K562 (cell line): ENCODE measurements around the gene GRAMD4. TPM values are rescaled to one million over a fixed set of nuclear protein-coding genes. Genes with fewer than 3 reads are reported as not detected.
A peak's percentile ranks its signal among the peaks of the same experiment; 100 is the strongest.

Experiments used
- ATAC-seq: fragments of 200-7000 bp; cut with Tn5 transposase; 3 replicates; pipeline ENCODE4 v1.9.1; 2020; ENCODE audit warnings: moderate library complexity
- BruUV-seq: library from RNA; stranded (reverse); fragments of 400-500 nt; replicated peaks from 2 replicates; lab custom pipeline; 2021; lab: Mats Ljungman, UMichigan
- CTCF ChIA-PET: fragments of 300-600 bp; formaldehyde crosslinking; extraction: SDS; loops from one replicate; lab custom pipeline; 2021; ENCODE audit warnings: low intra/inter-chr PET ratio; lab: Yijun Ruan, JAX
- POLR2A ChIA-PET: fragments of 300-600, 350-650 bp; sonication (Branson Sonifier 250); formaldehyde crosslinking; extraction: SDS; loops from one replicate; lab custom pipeline; 2021; ENCODE audit warnings: antibody characterized with exemption, inconsistent platforms; lab: Yijun Ruan, JAX
- DNase-seq, 4 experiments: peaks; one replicate each; pipeline versions ENCODE4 v3.0.0 to v3.0.0-alpha.2; 2011 to 2018; ENCODE audit warnings: low spot score in 3 of 4, mixed read lengths in 3 of 4; ENCODE audit errors: extremely low read depth in 1 of 4
- FAIRE-seq: peaks from 2 replicates; lab custom pipeline; 2011; peaks lifted over from hg19 to GRCh38; lab: Jason Lieb, UNC
- H2AFZ ChIP-seq: 2 replicates; pipeline ENCODE4 v1.6.0; 2011; ENCODE audit warnings: low read depth, low read length, control low read depth, inconsistent platforms
- H3K27ac ChIP-seq: fragments of 200-600 bp; 3 replicates; pipeline ENCODE4 v1.8.0; 2011; ENCODE audit warnings: low read depth, mild to moderate bottlenecking, control low read depth, inconsistent platforms, low read length, moderate library complexity, mixed read lengths; ENCODE audit errors: extremely low read depth
- H3K27me3 ChIP-seq, 2 experiments: fragments of 300-600 bp in 1 of 2; 2 replicates in 1 of 2; 3 replicates in 1 of 2; pipeline versions ENCODE4 v1.6.0 to v1.8.0; 2011; ENCODE audit warnings: inconsistent platforms in 2 of 2, low read length in 2 of 2, mild to moderate bottlenecking in 1 of 2, mixed read lengths in 1 of 2, moderate library complexity in 1 of 2; ENCODE audit not compliant: control insufficient read depth in 2 of 2, insufficient read depth in 2 of 2
- H3K36me3 ChIP-seq: fragments of 300-600 bp; 3 replicates; pipeline ENCODE4 v1.8.0; 2011; ENCODE audit warnings: mild to moderate bottlenecking, low read length, inconsistent platforms; ENCODE audit not compliant: control insufficient read depth, insufficient read depth
- H3K4me1 ChIP-seq, 2 experiments: fragments of 200-600 bp in 1 of 2; replicated peaks in 1 of 2; 2 replicates in 1 of 2; 3 replicates in 1 of 2; pipeline versions ENCODE4 v1.5.1 to v1.8.0; 2011; ENCODE audit warnings: inconsistent platforms in 2 of 2, low read length in 2 of 2, mild to moderate bottlenecking in 1 of 2, mixed read lengths in 1 of 2, moderate library complexity in 1 of 2; ENCODE audit not compliant: control insufficient read depth in 2 of 2, insufficient read depth in 2 of 2
- H3K4me2 ChIP-seq: 2 replicates; pipeline ENCODE4 v1.6.1; 2011; ENCODE audit warnings: low read length, control low read depth, inconsistent platforms, mixed read lengths; ENCODE audit not compliant: insufficient read depth
- H3K4me3 ChIP-seq: fragments of 200-600 bp; sonication (generic), shearing (Covaris generic); 2 replicates; pipeline ENCODE4 v1.5.1; 2016; ENCODE audit warnings: control low read depth, inconsistent platforms
- H3K79me2 ChIP-seq: fragments of 200-600 bp; 3 replicates; pipeline ENCODE4 v1.8.0; 2011; ENCODE audit warnings: low read length, inconsistent platforms; ENCODE audit not compliant: control insufficient read depth, insufficient read depth
- H3K9ac ChIP-seq, 2 experiments: 2 replicates each; pipeline versions ENCODE4 v1.6.0 to v1.6.1; 2011; ENCODE audit warnings: low read depth in 2 of 2, low read length in 2 of 2, control low read depth in 1 of 2, inconsistent platforms in 1 of 2, mild to moderate bottlenecking in 1 of 2, mixed read lengths in 1 of 2; ENCODE audit not compliant: insufficient read depth in 1 of 2
- H3K9me1 ChIP-seq: one replicate; pipeline ENCODE4 v1.6.0; 2011; ENCODE audit warnings: inconsistent platforms, mild to moderate bottlenecking, low read length, moderate library complexity; ENCODE audit not compliant: control insufficient read depth, insufficient read depth
- H3K9me3 ChIP-seq: replicated peaks from 2 replicates; pipeline ENCODE4 v1.5.1; 2011; ENCODE audit warnings: low read depth, low read length, inconsistent platforms; ENCODE audit not compliant: control insufficient read depth, insufficient read depth
- H4K20me1 ChIP-seq: replicated peaks from 2 replicates; pipeline ENCODE4 v1.6.1; 2011; ENCODE audit warnings: low read length, inconsistent platforms, mixed read lengths; ENCODE audit not compliant: control insufficient read depth, insufficient read depth
- FOXP1 ChIP-seq: sonication (generic); formaldehyde crosslinking; IDR thresholded peaks from 2 replicates; pipeline ENCODE4 v1.8.0; 2022; ENCODE audit warnings: mild to moderate bottlenecking, missing genetic modification reagents
- HDAC3 ChIP-seq: fragments of 450-650 bp; IDR thresholded peaks from 2 replicates; pipeline ENCODE4 v1.6.1; 2018; ENCODE audit warnings: borderline replicate concordance, mild to moderate bottlenecking, moderate library complexity; ENCODE audit not compliant: partially characterized antibody
- MYC ChIP-seq, 2 experiments: fragments of 250-450 bp in 1 of 2; sonication (Bioruptor Pico) in 1 of 2; IDR thresholded peaks; 2 replicates each; pipeline versions ENCODE4 v1.5.1 to v1.6.1; 2012 to 2021; ENCODE audit warnings: low read depth in 2 of 2, borderline replicate concordance in 1 of 2, improper control_type of control experiment in 1 of 2, low read length in 1 of 2, mild to moderate bottlenecking in 1 of 2, moderate library complexity in 1 of 2
- POLR2G ChIP-seq: fragments of 200-400 bp; formaldehyde crosslinking; IDR thresholded peaks from 2 replicates; pipeline ENCODE4 v1.6.1; 2017; ENCODE audit warnings: low read depth, mild to moderate bottlenecking, antibody characterized with exemption, low read length, moderate library complexity
- SMARCC2 ChIP-seq: fragments of 450-650 bp; IDR thresholded peaks from 2 replicates; pipeline ENCODE4 v1.6.1; 2017; ENCODE audit warnings: antibody characterized with exemption, moderate library complexity, mild to moderate bottlenecking, low read depth
- TFAM ChIP-seq: fragments of 250-450 bp; sonication (Bioruptor Pico); conservative IDR thresholded peaks from 2 replicates; pipeline ENCODE4 v1.5.0; 2021; ENCODE audit warnings: mild to moderate bottlenecking, moderate library complexity
- ZNF263 ChIP-seq: sonication (generic); formaldehyde crosslinking; IDR thresholded peaks from 2 replicates; pipeline ENCODE4 v1.8.0; 2022; ENCODE audit warnings: mild to moderate bottlenecking, missing genetic modification reagents, borderline replicate concordance
- ZNF668 ChIP-seq: fragments of 250-450 bp; sonication (Bioruptor Pico); IDR thresholded peaks from 2 replicates; pipeline ENCODE4 v1.8.0; 2022; ENCODE audit warnings: mild to moderate bottlenecking, inconsistent platforms
- WGBS: fragments of 100-300 bp; shearing (Covaris generic); methylation state at CpG from one replicate; pipeline ENCODE4 v1.1.6; 2016; ENCODE audit warnings: low coverage, mixed read lengths; ENCODE audit not compliant: insufficient coverage; ENCODE audit errors: missing lambda C conversion rate; 5-methylcytosine and 5-hydroxymethylcytosine counted together
- in situ Hi-C: fragments of 300-500 bp; cut with MboI; formaldehyde crosslinking; loops from 4 replicates; pipeline ENCODE4 v1.15.0; 2018; ENCODE audit warnings: inconsistent platforms, mixed read lengths
- intact Hi-C: fragments of 100-400 bp; cut with micrococcal nuclease; formaldehyde crosslinking; loops from 2 replicates; pipeline ENCODE4 v1.14.2; 2022
- polyA plus RNA-seq, 8 experiments: library from polyadenylated mRNA; depleted of rRNA in 4 of 8; stranded (reverse) in 5 of 8; unstranded in 3 of 8; fragments of >200 nt; fragmentation: Nextera tagmentation in 2 of 8; fragmentation: Illumina TruSeq in 1 of 8; extraction: Ambion mirVana in 2 of 8; extraction: Trizol in 1 of 8; gene quantifications; 2 replicates each; pipeline versions ENCODE4 v1.2.1 to v1.2.3, GENCODE V29; 2011 to 2014; ENCODE audit warnings: inconsistent platforms in 1 of 8, missing spikeins in 1 of 8
- total RNA-seq, 7 experiments: library from RNA; depleted of rRNA in 6 of 7; stranded (reverse); fragments of >200 nt in 6 of 7; fragmentation: Illumina TruSeq in 2 of 7; extraction: Trizol in 2 of 7; gene quantifications; 2 replicates each; pipeline versions ENCODE4 v1.2.1 to v1.2.3, GENCODE V29; 2011 to 2021; ENCODE audit warnings: low replicate concordance in 1 of 7
- TF ChIP-seq, protein P1 (sequence below): sonication (generic); formaldehyde crosslinking; IDR thresholded peaks from 2 replicates; pipeline ENCODE4 v1.8.1; 2023; ENCODE audit warnings: mild to moderate bottlenecking, missing genetic modification reagents

The GRAMD4 gene
- total and polyA plus RNA-seq, 9 of the 15 experiments (the other 6 are each of a cell fraction or from before 2014, with no cell fraction given): 0.18 to 44.8 (median 18.6) TPM

DNA sequence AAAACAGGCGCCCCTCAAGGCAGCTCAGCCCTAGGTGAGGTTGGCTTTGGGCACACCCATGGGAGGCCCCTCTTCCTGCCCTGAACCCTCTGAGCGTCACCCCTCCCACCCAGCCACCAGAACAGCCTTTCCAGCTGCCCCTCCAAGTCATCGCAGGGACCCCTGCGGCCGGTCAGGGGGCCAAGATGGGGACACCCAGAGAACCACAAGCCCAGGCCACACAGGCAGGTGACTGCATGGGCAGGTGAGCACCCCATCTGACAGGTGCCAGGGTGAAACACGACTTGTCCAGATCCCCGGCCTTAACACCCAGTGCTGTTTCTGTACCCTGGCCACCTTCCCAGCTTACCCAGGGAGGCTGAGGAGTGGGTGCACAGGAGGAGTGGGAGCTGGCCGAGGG lies 24.6 kb upstream of the GRAMD4 start:
- no peak for ATAC-seq
- H3K9me1 ChIP-seq: no peaks in the 10 kb centered on the region
- DNase-seq: no peak
- no peaks in the 10 kb centered on the region for H4K20me1 ChIP-seq
- peaks cover 47% of the 10 kb centered on the region for H3K79me2 ChIP-seq
- no peak overlapping the region for H3K4me3 ChIP-seq
- no peak for TF ChIP-seq SMARCC2
- TF ChIP-seq POLR2G: peak; percentile 17; the same call in 1 of the 2 replicates
- TF ChIP-seq, all 486 proteins: peak for 1
- Histone ChIP-seq H3K36me3 (no peaks in the 10 kb centered on the region), H3K4me1 (peaks cover 11 to 42% of the 10 kb centered on the region in 2 experiments; a peak in 4 of 5 replicates), H3K27ac (no peak overlapping the region), H3K27me3 (no peaks in the 10 kb centered on the region), H3K4me2 (no peak overlapping the region), H2AFZ (no peak overlapping the region), H3K9me3 (no peaks in the 10 kb centered on the region), H3K9ac (no peak overlapping the region)
- intact Hi-C loops (no loop called here), in situ Hi-C loops (no loop called here)
- no TSS peak for BruUV-seq
- CTCF ChIA-PET: no interaction called here
- POLR2A ChIA-PET: no interaction called here
- FAIRE-seq: no peak
- WGBS: 89% methylated on average over 2 of the region's 8 CpGs

DNA sequence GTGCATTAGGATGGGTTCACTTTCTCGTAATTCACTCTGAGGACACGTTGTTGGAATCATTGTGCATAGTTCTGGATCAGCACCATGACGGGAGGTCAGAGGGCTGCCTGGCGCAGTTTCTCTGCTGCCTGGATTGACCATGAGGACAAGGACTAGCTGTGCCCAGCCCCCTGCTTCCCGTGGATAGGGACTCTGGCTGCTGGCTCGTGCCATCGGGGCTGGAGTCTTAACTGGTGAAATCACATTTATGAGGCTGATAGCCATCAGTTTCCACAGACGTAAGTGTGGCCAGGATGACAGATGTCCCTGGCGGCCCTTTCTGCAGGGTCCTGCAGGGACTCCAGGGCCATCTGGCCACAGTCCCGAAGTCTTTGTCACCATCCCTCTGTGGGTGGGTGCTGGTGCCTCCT lies 24.1 kb upstream of the GRAMD4 start:
- BruUV-seq: no TSS peak
- DNase-seq (no peak), ATAC-seq (no peak), FAIRE-seq (no peak)
- Histone ChIP-seq H3K27ac (no peak overlapping the region), H3K36me3 (no peaks in the 10 kb centered on the region), H3K79me2 (peaks cover 47% of the 10 kb centered on the region), H3K9ac (peak overlapping the region in 1 of 2 experiments; percentile 74; a peak in 1 of 4 replicates), H3K27me3 (no peaks in the 10 kb centered on the region), H3K4me3 (no peak overlapping the region), H4K20me1 (no peaks in the 10 kb centered on the region), H3K9me1 (no peaks in the 10 kb centered on the region), H2AFZ (no peak overlapping the region), H3K4me2 (no peak overlapping the region), H3K4me1 (peaks cover 11 to 38% of the 10 kb centered on the region in 2 experiments; a peak in 4 of 5 replicates), H3K9me3 (no peaks in the 10 kb centered on the region)
- ChIA-PET CTCF (no interaction called here), POLR2A (no interaction called here)
- in situ Hi-C loops: no loop called here
- intact Hi-C loops: no loop called here
- WGBS: 57% methylated on average over 10 of the region's 10 CpGs
- TF ChIP-seq HDAC3 (no peak), MYC (IDR thresholded peaks at IDR 0.05; ENCODE audit: low read depth, low read length) (no peak), MYC (CRISPR knock-in tag; IDR thresholded peaks at IDR 0.05; ENCODE audit: borderline replicate concordance, low read depth) (no peak), FOXP1 (CRISPR knock-in tag) (no peak), ZNF263 (CRISPR knock-in tag) (no peak), TFAM (CRISPR knock-in tag) (no peak), ZNF668 (CRISPR knock-in tag) (no peak)
- TF ChIP-seq, protein P1, sequence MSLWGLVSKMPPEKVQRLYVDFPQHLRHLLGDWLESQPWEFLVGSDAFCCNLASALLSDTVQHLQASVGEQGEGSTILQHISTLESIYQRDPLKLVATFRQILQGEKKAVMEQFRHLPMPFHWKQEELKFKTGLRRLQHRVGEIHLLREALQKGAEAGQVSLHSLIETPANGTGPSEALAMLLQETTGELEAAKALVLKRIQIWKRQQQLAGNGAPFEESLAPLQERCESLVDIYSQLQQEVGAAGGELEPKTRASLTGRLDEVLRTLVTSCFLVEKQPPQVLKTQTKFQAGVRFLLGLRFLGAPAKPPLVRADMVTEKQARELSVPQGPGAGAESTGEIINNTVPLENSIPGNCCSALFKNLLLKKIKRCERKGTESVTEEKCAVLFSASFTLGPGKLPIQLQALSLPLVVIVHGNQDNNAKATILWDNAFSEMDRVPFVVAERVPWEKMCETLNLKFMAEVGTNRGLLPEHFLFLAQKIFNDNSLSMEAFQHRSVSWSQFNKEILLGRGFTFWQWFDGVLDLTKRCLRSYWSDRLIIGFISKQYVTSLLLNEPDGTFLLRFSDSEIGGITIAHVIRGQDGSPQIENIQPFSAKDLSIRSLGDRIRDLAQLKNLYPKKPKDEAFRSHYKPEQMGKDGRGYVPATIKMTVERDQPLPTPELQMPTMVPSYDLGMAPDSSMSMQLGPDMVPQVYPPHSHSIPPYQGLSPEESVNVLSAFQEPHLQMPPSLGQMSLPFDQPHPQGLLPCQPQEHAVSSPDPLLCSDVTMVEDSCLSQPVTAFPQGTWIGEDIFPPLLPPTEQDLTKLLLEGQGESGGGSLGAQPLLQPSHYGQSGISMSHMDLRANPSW (CRISPR knock-in tag): no peak
